ENCODE data around the gene MFAP1. TPM values are rescaled to one million over a fixed set of nuclear protein-coding genes. Genes with fewer than 3 reads are reported as not detected.
"Not testable (repeated sequence)": the region's sequence is repeated elsewhere in the genome, so short reads cannot be mapped to it uniquely, and the experiment has no call there.

MFAP1 gene
- total RNA-seq, 4 donors from 2014 or later = 9.6 to 15.7 (median 11.9) TPM

GRCh38 chr15:43826508-43827341 is 2.2 kb upstream of the MFAP1 start, which contains the start of gene WDR76:
TSS of gene WDR76 (plus strand) at chr15:43827002. CDS start at chr15:43827033, 31 bp downstream.
- peaks cover 0 to 5% (median 0%) of the 10 kb centered on the region in 3 donors for H3K36me3 ChIP-seq
- peak within 1 kb of the TSS; percentile 30 to 59 (median 49) for H3K4me3 ChIP-seq
- no peaks in the 10 kb centered on the region for H3K27me3 ChIP-seq
- H3K4me1 ChIP-seq = peaks cover 0 to 52% (median 27%) of the 10 kb centered on the region in 4 donors
- H3K9me3 ChIP-seq = no peaks in the 10 kb centered on the region
- DNase-seq (ENCODE audit: low spot score in 2 of 2) = peak; percentile 67 to 74
- TF ChIP-seq POLR2A (IDR thresholded peaks at IDR 0.05) = peak in 1 of 2 donors; percentile 41
- TF ChIP-seq CTCF (IDR thresholded peaks at IDR 0.05) = no peak
- peak in 1 of 2 donors; percentile 53 for TF ChIP-seq EP300 (IDR thresholded peaks at IDR 0.05)
- H3K27ac ChIP-seq = peak within 1 kb of the TSS in 3 of 4 donors; percentile 72 to 83 (median 78)
- WGBS, 2 donors = 3 to 11% methylated on average over 20 to 39 of the region's 48 CpGs

- 92 to 99% methylated on average over 11 of the region's 11 CpGs for WGBS, 2 donors
- DNase-seq (ENCODE audit: low spot score in 2 of 2) = no peak
Observed at GRCh38 chr15:43826029-43826507, 1.6 kb upstream of the MFAP1 start.

GRCh38 chr15:43825305-43825704 is 815 bp upstream of the MFAP1 start:
- WGBS, 2 donors = 92 to 97% methylated on average over 11 of the region's 11 CpGs
- not testable (repeated sequence) for H3K36me3 ChIP-seq; H3K9me3 ChIP-seq; H3K27ac ChIP-seq; DNase-seq (ENCODE audit: low spot score in 2 of 2); H3K27me3 ChIP-seq; H3K4me3 ChIP-seq
- peaks cover 0 to 58% (median 32%) of the 10 kb centered on the region in 4 donors for H3K4me1 ChIP-seq

More at GRCh38 chr15:43826029-43826507, 1.6 kb upstream of the MFAP1 start:
- no peaks in the 10 kb centered on the region for H3K9me3 ChIP-seq
- H3K27me3 ChIP-seq = no peaks in the 10 kb centered on the region
- H3K4me1 ChIP-seq = peaks cover 0 to 54% (median 30%) of the 10 kb centered on the region in 4 donors
- H3K4me3 ChIP-seq = peak overlapping the region; percentile 30 to 59 (median 49)
- TF ChIP-seq EP300 (IDR thresholded peaks at IDR 0.05) = no peak
- no peak for TF ChIP-seq POLR2A (IDR thresholded peaks at IDR 0.05)
- TF ChIP-seq CTCF (IDR thresholded peaks at IDR 0.05) = no peak
- H3K27ac ChIP-seq = peak overlapping the region in 2 of 4 donors; percentile 72 to 78
- H3K36me3 ChIP-seq = no peaks in the 10 kb centered on the region

GRCh38 chr15:43821505-43821904 is 3.0 kb downstream of the MFAP1 start:
- Histone ChIP-seq H3K27ac (no peak overlapping the region), H3K4me3 (no peak overlapping the region), H3K9me3 (no peaks in the 10 kb centered on the region), H3K27me3 (no peaks in the 10 kb centered on the region), H3K36me3 (peaks cover 0 to 19% (median 0%) of the 10 kb centered on the region in 3 donors), H3K4me1 (peaks cover 0 to 52% (median 22%) of the 10 kb centered on the region in 4 donors)
- no peak for TF ChIP-seq CTCF (IDR thresholded peaks at IDR 0.05)
- TF ChIP-seq POLR2A (IDR thresholded peaks at IDR 0.05) = no peak
- TF ChIP-seq EP300 (IDR thresholded peaks at IDR 0.05) = no peak
- no peak for DNase-seq (ENCODE audit: low spot score in 2 of 2)
- 73 to 79% methylated on average over 3 of the region's 3 CpGs for WGBS, 2 donors

- not testable (repeated sequence) for H3K27ac ChIP-seq; DNase-seq (ENCODE audit: low spot score in 2 of 2); H3K9me3 ChIP-seq; H3K4me3 ChIP-seq; H3K27me3 ChIP-seq; H3K4me1 ChIP-seq
- H3K36me3 ChIP-seq = peaks cover 2 to 77% (median 43%) of the 10 kb centered on the region in 3 donors
- 94% methylated on average over 5 of the region's 5 CpGs for WGBS, 2 donors
Observed at GRCh38 chr15:43815064-43815463, 9.4 kb downstream of the MFAP1 start.

All from tibial nerve (tissue), 4 donors.